Stimulated activated naive CD8-positive, alpha-beta T cell treated with anti-CD3 and anti-CD28 coated beads, Interleukin-15, Interleukin-2, amounts not matched to agents 100 U/mL and 50 U/mL, for 24 hours (primary cell): ENCODE results near the gene CYBA.

Experiments used
- ATAC-seq: fragments of 150-1000 bp; cut with Tn5 transposase; one replicate; pipeline ENCODE4 v1.10.0; 2021
- DNase-seq: peaks from one replicate; pipeline ENCODE4 v3.0.0; 2021

The CYBA gene

DNA sequence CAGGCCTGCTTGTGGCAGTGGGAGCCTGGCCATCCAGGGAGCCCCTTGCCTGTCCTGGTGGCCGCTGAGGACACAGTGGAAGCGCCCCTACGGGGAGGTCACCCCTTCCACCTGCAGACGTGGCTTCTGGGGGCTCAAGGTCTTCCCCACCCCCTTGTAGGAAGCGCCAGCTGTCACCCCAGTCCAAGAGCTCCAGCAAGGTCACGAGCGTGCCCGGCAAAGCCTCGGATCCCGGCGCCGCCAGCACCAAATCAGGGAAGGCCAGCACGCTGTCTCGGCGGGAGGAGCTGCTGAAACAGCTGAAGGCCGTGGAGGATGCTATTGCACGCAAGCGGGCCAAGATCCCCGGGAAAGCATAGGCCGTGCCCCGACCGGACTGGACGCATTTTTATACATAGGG lies 19.9 kb downstream of the CYBA start:
- no peak for ATAC-seq
- DNase-seq, result no peak

- ATAC-seq (no peak), DNase-seq (no peak)
Observed at GRCh38 chr16:88630433-88630832, 20.4 kb downstream of the CYBA start.

DNA sequence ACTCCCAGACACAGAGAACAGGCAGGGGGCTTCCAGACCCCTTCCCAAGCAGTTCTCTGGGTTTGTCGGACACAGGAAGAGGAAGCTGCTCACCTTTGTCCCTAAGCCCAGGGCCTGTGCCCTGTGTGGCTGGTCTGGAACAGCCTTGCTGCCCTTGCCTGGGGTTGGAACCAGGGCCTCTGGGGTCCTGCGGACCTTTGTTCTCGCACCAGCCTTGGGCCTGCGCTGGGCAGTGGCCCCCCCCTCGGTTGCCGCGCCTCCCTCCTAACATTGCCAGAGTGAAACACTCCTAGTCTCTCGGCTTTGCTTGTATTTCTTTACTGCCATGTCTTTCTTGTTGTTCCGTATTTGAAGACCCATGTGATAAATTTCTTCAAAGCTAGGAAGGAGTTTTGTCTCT lies 21.0 kb downstream of the CYBA start:
- ATAC-seq, result no peak
- DNase-seq, result no peak

DNA sequence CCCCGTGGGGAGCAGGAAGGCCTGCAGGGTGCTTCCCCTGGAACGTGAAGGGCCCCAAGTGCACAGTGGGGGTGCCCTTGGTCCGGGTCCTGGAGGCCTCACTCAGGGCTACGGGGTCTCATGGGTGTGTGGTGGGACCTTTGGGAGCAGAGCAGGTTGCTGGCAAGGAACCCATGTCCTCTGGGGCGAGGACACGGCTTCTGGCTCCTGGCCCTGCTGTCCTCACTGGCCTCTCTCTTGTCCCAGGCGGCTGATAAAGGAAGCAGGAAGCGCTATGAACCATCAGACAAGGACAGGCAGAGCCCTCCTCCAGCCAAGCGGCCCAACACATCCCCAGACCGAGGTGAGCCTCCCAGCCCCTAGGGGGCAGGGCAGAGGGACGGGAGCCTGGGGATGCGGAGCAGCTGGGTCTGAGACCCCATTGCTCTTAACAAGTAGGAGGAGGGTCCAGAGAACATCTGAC lies 22.3 kb downstream of the CYBA start:
- DNase-seq (no peak), ATAC-seq (peak; percentile 33)

- ATAC-seq (no peak), DNase-seq (no peak)
Observed at GRCh38 chr16:88627531-88628411, 23.1 kb downstream of the CYBA start.

DNA sequence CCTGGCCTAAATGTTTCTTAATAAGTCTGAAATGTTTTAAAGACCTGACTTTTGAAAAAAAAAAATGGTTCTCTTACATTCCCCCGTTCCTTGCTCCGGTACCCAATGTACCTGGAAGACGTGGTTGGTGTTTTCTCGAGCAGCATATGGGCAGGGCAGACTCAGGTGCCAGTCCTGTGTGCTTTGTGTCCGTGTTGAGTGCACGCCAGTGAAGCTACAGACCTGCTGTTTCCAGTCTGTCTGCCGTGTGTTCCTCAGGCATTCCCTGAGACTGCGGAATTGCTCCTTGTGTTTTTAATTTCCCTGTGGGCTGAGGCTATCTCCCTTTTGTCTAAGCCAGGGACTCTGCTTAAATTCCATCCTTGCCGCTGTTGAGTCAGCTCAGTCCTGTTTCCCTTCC lies 24.2 kb downstream of the CYBA start:
- ATAC-seq, result no peak
- no peak for DNase-seq

GRCh38 chr16:88624977-88625576 lies 25.8 kb downstream of the CYBA start:
- DNase-seq (no peak), ATAC-seq (no peak)

GRCh38 chr16:88624481-88624880 lies 26.4 kb downstream of the CYBA start:
- ATAC-seq (no peak), DNase-seq (no peak)

GRCh38 chr16:88623858-88624257 lies 27.0 kb downstream of the CYBA start:
- ATAC-seq (no peak), DNase-seq (no peak)

GRCh38 chr16:88622866-88623265 lies 28.0 kb downstream of the CYBA start:
- DNase-seq, result no peak

DNA sequence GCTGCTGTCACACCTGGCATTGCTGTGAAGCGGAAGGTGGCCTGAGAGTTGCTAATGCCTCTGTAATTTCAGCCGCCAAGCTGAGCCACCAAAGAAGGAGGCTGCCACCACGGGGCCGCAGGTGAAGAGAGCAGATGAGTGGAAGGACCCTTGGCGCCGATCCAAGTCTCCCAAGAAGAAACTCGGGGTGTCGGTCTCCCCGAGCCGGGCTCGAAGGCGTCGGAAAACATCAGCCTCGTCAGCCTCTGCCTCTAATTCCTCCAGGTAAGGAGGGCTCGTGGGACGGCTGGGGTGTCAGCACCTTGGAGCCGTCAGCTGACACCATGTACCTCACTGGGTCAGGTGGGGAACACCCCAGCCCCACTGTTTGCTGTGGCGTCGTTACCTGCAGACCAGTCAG lies 28.7 kb downstream of the CYBA start:
- ATAC-seq (no peak), DNase-seq (no peak)

More at GRCh38 chr16:88622866-88623265, 28.0 kb downstream of the CYBA start:
- ATAC-seq, result no peak

DNA sequence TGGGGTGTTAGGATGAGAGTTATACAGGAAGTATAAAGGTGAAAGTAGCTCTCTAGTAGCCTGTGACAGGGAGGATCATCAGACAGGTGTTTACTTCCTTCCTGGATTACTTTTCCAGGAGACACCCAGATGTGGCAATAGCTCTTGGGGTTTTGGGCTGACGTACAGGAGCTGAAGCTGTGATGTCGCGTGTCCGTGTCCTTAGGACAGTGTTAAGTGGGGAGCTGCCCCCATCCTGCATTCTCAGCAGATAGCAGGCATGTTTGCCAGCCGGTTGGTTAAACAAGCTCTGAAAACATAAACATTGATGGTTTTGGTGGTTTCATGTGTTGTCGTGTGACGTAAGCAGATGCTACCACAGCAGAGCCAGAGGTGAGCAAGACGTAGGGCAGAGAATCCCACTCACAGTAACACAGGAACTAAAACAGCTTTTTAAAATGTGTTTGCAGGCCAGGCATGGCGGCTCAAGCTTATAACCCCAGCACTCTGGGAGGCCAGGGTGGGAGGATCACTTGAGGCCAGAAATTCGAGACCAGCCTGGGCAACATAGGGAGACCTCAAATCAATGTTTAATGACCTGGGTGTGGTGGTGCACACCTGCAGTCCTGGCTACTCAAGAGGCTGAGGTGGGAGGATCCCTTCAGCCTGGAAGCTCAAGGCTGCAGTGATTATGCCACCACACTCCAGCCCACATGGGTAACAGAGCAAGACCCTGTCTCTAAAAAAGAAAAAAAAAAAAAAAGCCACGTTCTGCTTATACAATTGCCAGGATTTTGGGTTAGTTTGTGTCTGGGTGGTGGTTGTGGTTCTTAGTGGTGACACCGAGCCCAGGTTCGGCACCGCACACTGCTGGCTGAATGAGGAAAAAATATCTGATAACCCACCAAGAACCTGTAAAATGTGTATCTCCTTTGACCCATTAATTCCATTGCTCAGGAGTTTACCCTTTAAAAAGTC lies 30.7 kb downstream of the CYBA start:
- DNase-seq (peak; percentile 42), ATAC-seq (peak; percentile 76)

- DNase-seq (no peak), ATAC-seq (no peak)
Observed at GRCh38 chr16:88618956-88619667, 31.7 kb downstream of the CYBA start.

- DNase-seq (no peak), ATAC-seq (no peak)
Observed at GRCh38 chr16:88618182-88618955, 32.5 kb downstream of the CYBA start.

- no peak for ATAC-seq
- DNase-seq, result no peak
Observed at GRCh38 chr16:88617268-88618031, 33.4 kb downstream of the CYBA start.

- ATAC-seq (no peak), DNase-seq (no peak)
Observed at GRCh38 chr16:88616736-88617135, 34.1 kb downstream of the CYBA start.

DNA sequence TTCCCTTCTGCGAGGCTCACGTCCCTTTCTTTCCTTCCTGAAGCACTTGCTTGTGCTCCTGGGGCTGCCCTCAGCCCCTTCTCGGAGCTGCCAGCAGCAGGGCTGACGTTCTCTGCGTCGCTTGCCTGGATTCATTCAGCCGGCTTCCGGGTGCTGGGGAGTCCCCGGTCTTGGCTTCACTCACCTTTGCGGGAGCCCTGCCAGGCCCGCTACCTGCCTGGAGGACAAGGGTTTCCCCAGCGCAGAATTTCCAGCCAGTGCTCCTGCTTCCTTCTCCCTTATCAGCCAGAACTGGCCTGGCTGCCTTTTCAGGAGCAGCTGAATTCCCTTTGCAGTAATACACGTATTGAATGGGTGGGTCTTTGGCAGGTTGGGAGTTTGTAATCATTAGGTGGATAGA lies 34.5 kb downstream of the CYBA start:
- ATAC-seq (no peak), DNase-seq (no peak)

DNA sequence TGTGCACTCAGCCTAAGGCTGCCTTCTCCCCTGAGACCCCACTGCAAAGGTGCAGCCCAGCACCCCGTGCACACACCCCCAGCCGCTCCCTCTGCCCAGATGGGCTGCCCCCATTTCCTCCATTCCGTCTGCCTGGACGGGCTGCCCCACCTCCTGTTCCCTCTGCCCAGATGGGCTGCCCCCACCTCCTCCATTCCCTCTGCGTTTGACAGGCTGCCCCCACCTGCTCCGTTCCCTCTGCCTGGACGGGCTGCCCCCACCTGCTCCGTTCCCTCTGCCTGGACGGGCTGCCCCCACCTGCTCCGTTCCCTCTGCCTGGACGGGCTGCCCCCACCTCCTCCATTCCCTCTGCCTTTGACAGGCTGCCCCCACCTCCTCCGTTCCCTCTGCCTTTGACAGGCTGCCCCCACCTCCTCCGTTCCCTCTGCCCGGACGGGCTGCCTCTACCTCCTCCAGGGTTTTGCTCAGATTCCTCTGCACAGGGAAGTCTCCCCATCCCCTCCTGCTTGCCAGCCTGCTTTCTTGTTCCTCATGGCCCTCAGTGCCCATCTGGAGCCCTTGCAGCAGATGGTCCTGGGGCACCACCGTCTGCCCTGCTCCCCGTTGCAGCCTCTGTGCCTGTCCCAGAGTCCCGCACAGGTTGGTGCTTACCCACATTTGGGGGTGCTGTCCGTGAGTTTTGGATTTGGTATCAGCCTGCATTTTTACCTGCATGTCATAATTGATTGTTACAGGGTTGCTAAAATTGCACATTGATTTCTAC lies 35.9 kb downstream of the CYBA start:
- DNase-seq (no peak), ATAC-seq (no peak)
